Suprapubic skin (tissue), 4 donors: Measurements from ENCODE around the gene ZCCHC7. TPM values are rescaled to one million over a fixed set of nuclear protein-coding genes. Genes with fewer than 3 reads are reported as not detected.

Source experiments
- DNase-seq, 2 donors: peaks; one replicate each; pipeline ENCODE4 v3.0.0-alpha.2; 2019; ENCODE audit warnings: low spot score in 2 of 2
- H3K27ac ChIP-seq: fragments of 200-600 bp; sonication (generic); one replicate; pipeline ENCODE4 v1.5.1; 2019
- H3K27me3 ChIP-seq: fragments of 200-600 bp; sonication (generic); one replicate; pipeline ENCODE4 v1.5.1; 2019
- H3K36me3 ChIP-seq: fragments of 200-600 bp; sonication (generic); one replicate; pipeline ENCODE4 v1.5.1; 2019
- H3K4me1 ChIP-seq: fragments of 200-600 bp; sonication (generic); one replicate; pipeline ENCODE4 v1.5.1; 2019
- H3K4me3 ChIP-seq: fragments of 200-600 bp; sonication (generic); one replicate; pipeline ENCODE4 v1.5.1; 2019; ENCODE audit warnings: mild to moderate bottlenecking
- H3K9me3 ChIP-seq: fragments of 200-600 bp; sonication (generic); one replicate; pipeline ENCODE4 v1.5.1; 2019
- CTCF ChIP-seq, 2 donors: fragments of 200-600 bp in 1 of 2; fragments of 450-650 bp in 1 of 2; sonication (generic) in 1 of 2; IDR thresholded peaks; one replicate each; pipeline ENCODE4 v1.5.1; 2016 to 2019; ENCODE audit warnings: antibody characterized with exemption in 2 of 2, mild to moderate bottlenecking in 1 of 2, moderate library complexity in 1 of 2
- EP300 ChIP-seq: sonication (generic); formaldehyde crosslinking; IDR thresholded peaks from one replicate; pipeline ENCODE4 v1.6.1; 2017; ENCODE audit warnings: antibody characterized with exemption
- POLR2A ChIP-seq, 2 donors: fragments of 450-650 bp; IDR thresholded peaks; one replicate each; pipeline ENCODE4 v1.6.1; 2017; ENCODE audit warnings: antibody characterized with exemption in 2 of 2, mild to moderate bottlenecking in 2 of 2, moderate library complexity in 2 of 2
- POLR2AphosphoS5 ChIP-seq, 3 donors: sonication (generic); formaldehyde crosslinking; IDR thresholded peaks; one replicate each; pipeline ENCODE4 v1.6.1; 2017; ENCODE audit warnings: antibody characterized with exemption in 3 of 3
- WGBS: methylation state at CpG from one replicate; pipeline ENCODE4 v1.1.5; 2018; 5-methylcytosine and 5-hydroxymethylcytosine counted together
- total RNA-seq, 4 donors: library from RNA; depleted of rRNA; stranded (reverse); fragments of >200 nt; gene quantifications; one replicate each; pipeline ENCODE4 v1.1.0, GENCODE V29; 2016

ZCCHC7 gene
- total RNA-seq, 4 donors from 2014 or later = 16.3 to 37.6 (median 20.4) TPM

DNA sequence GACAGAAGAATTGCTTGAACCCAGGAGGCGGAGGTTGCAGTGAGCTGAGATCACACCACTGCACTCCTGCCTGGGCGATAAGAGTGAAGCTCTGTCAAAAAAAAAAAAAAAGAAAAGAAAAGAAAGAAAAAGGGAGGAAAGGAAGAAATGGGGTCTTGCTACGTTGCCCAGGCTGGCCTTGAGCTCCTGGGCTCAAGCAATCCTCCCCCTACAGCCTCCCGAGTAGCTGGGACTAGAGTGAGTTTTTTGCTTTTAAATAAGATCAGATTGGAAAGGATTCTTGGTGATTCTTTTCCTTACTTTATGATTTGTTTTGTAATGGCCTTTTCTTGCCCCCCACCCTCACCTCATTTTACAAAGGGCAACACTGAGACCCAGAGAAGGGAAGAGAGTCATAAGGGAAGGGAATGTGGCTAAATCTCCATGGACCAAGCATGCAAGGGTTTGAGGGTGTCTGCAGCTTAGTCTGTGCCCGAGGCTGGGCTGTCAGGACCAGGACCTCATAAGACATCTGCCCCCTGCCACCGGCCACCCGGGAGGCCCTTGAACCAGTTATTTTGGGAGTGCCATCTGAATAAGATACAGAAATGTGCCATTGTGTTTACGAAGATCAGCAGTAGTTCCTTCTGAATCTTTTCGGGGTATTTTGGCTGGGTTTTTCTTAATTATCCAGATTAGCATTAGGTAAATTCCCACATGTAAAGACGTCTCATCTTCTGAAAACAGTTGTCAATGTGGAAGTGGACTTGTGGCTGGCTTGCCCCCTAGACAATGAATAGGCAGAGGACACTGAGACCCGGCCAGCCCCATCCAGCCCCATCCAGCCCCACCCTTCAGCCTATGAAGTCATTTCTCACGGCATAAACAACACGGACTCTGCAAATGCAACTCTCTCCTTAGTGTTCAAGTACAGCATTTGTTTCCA lies 257.6 kb downstream of the ZCCHC7 start:
- no peak overlapping the region for H3K27ac ChIP-seq
- WGBS = 72% methylated on average over 13 of the region's 13 CpGs
- H3K4me1 ChIP-seq = no peaks in the 10 kb centered on the region
- no peak overlapping the region for H3K4me3 ChIP-seq
- no peaks in the 10 kb centered on the region for H3K27me3 ChIP-seq
- H3K9me3 ChIP-seq = no peaks in the 10 kb centered on the region
- no peaks in the 10 kb centered on the region for H3K36me3 ChIP-seq
- no peak for TF ChIP-seq POLR2AphosphoS5 (IDR thresholded peaks at IDR 0.05)
- no peak for TF ChIP-seq CTCF (IDR thresholded peaks at IDR 0.05)
- TF ChIP-seq POLR2A (IDR thresholded peaks at IDR 0.05) = no peak
- no peak for TF ChIP-seq EP300
- DNase-seq = no peak

GRCh38 chr9:37378613-37379004 lies 258.2 kb downstream of the ZCCHC7 start:
- no peaks in the 10 kb centered on the region for H3K27me3 ChIP-seq
- no peak for DNase-seq
- no peaks in the 10 kb centered on the region for H3K9me3 ChIP-seq
- no peak overlapping the region for H3K27ac ChIP-seq
- H3K36me3 ChIP-seq = no peaks in the 10 kb centered on the region
- no peaks in the 10 kb centered on the region for H3K4me1 ChIP-seq
- 91% methylated on average over 19 of the region's 19 CpGs for WGBS
- H3K4me3 ChIP-seq = no peak overlapping the region
- TF ChIP-seq POLR2AphosphoS5 (IDR thresholded peaks at IDR 0.05) (no peak), CTCF (IDR thresholded peaks at IDR 0.05) (no peak), EP300 (no peak), POLR2A (IDR thresholded peaks at IDR 0.05) (no peak)

DNA sequence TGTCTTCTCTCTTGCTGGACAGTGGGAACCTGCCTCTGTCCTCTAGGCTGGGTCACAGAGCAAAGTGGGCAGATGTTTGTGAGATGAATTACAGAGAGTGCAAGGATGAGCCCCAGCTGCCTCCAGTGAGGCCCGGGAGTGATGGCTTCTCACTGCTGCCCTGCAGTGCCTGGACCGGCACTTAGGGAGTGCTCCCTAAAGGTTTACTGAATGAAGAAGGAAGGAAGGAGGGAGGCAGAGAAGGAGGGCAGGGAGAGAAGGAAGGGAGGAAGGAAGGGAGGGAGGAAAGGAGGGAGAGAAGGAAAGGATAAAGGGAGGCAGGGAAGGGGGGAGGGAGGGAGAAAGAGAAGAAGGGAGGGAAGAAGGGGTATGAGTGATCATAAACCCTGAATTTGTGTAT lies 259.5 kb downstream of the ZCCHC7 start:
- TF ChIP-seq CTCF (IDR thresholded peaks at IDR 0.05) = no peak
- no peak for TF ChIP-seq EP300
- TF ChIP-seq POLR2AphosphoS5 (IDR thresholded peaks at IDR 0.05) = no peak
- no peak for TF ChIP-seq POLR2A (IDR thresholded peaks at IDR 0.05)
- DNase-seq = no peak
- H3K27me3 ChIP-seq = no peaks in the 10 kb centered on the region
- no peak overlapping the region for H3K27ac ChIP-seq
- H3K4me3 ChIP-seq = no peak overlapping the region
- WGBS = 63% methylated on average over 2 of the region's 2 CpGs
- no peaks in the 10 kb centered on the region for H3K9me3 ChIP-seq
- no peaks in the 10 kb centered on the region for H3K4me1 ChIP-seq
- no peaks in the 10 kb centered on the region for H3K36me3 ChIP-seq

DNA sequence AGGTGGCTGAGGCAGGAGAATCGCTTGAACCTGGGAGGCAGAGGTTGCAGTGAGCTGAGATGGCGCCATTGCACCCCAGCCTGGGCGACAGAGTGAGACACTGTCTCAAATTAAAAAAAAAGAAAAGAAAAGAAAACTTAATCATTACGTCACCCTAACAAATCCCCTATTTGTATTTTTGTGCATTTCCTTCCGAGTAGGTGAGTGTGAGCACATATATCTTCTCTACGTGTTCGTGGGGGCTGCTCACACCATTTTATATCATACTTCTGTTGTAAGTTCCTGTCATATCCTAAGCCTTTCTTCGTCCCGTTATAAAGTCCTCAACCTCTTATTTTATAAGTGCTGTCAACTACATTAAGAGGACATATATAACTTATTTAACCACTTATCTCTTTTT lies 260.2 kb downstream of the ZCCHC7 start:
- DNase-seq = no peak
- Histone ChIP-seq H3K27ac (no peak overlapping the region), H3K27me3 (no peaks in the 10 kb centered on the region), H3K4me3 (no peak overlapping the region), H3K9me3 (no peaks in the 10 kb centered on the region), H3K36me3 (no peaks in the 10 kb centered on the region), H3K4me1 (no peaks in the 10 kb centered on the region)
- TF ChIP-seq POLR2AphosphoS5 (IDR thresholded peaks at IDR 0.05) = no peak
- TF ChIP-seq CTCF (IDR thresholded peaks at IDR 0.05) = no peak
- no peak for TF ChIP-seq POLR2A (IDR thresholded peaks at IDR 0.05)
- TF ChIP-seq EP300 = no peak
- WGBS = 90% methylated on average over 9 of the region's 9 CpGs

DNA sequence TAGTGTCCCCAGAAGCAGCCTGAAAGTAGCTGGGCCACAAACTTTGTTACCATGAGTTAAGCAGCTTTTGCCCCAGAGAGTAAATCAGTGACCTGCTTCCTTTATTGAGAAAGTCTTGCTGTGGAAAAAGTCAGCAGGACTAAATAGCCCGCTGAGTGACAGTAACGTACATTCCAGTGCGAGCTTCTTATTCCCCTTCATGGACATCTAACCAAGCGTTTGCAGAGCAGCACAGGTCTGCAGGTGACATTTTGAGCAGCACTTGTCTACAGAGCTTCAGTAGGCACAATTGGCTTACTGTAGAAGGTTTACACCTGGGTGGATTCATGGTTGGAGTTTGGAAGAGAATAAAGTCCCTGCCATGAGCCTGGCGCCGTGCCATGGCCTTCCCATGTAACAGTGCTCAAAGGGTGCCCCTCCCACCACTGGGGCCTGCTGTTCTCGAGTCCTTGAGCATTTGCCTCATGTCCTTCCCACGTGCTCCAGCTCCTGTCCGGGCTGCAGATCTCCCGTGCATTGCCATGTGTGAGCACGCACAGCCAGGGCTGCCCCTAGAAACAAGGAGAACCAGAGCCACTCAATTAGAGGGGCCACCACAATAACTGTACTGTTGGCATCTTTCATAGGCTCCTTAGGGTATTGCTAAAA lies 260.8 kb downstream of the ZCCHC7 start:
- no peaks in the 10 kb centered on the region for H3K9me3 ChIP-seq
- 91% methylated on average over 11 of the region's 11 CpGs for WGBS
- TF ChIP-seq POLR2AphosphoS5 (IDR thresholded peaks at IDR 0.05) (no peak), EP300 (no peak), POLR2A (IDR thresholded peaks at IDR 0.05) (no peak), CTCF (IDR thresholded peaks at IDR 0.05) (no peak)
- H3K4me3 ChIP-seq = no peak overlapping the region
- DNase-seq = no peak
- no peak overlapping the region for H3K27ac ChIP-seq
- H3K27me3 ChIP-seq = no peaks in the 10 kb centered on the region
- H3K4me1 ChIP-seq = no peaks in the 10 kb centered on the region
- H3K36me3 ChIP-seq = no peaks in the 10 kb centered on the region
